Activated T-cell treated with anti-CD3 and anti-CD28 coated beads for 4 hours (primary cell): ENCODE data around the gene GPR107.

ENCODE experiments used
- DNase-seq: peaks from one replicate; pipeline ENCODE4 v3.0.0-alpha.2; 2020

Gene GPR107

GRCh38 chr9:130139251-130139650, 85.5 kb downstream of the GPR107 start:
- no peak for DNase-seq

- no peak for DNase-seq
These were observed 87.0 kb downstream of the GPR107 start for GRCh38 chr9:130140706-130141105.

- no peak for DNase-seq
These were observed 88.3 kb downstream of the GPR107 start for GRCh38 chr9:130142056-130142455.

GRCh38 chr9:130142641-130143040, 88.9 kb downstream of the GPR107 start:
- no peak for DNase-seq

GRCh38 chr9:130143279-130143893, 89.7 kb downstream of the GPR107 start:
- DNase-seq = no peak

- DNase-seq = no peak
These were observed 90.3 kb downstream of the GPR107 start for GRCh38 chr9:130143958-130144366.

- no peak for DNase-seq
These were observed 91.0 kb downstream of the GPR107 start for GRCh38 chr9:130144703-130145102.

- no peak for DNase-seq
These were observed 92.0 kb downstream of the GPR107 start for GRCh38 chr9:130145658-130146057.

GRCh38 chr9:130147198-130147597, 93.5 kb downstream of the GPR107 start:
- no peak for DNase-seq

GRCh38 chr9:130147910-130148309, 94.2 kb downstream of the GPR107 start:
- no peak for DNase-seq

- no peak for DNase-seq
These were observed 95.3 kb downstream of the GPR107 start for GRCh38 chr9:130149031-130149430.

- no peak for DNase-seq
These were observed 96.1 kb downstream of the GPR107 start for GRCh38 chr9:130149654-130150286.

GRCh38 chr9:130150779-130151382, 97.2 kb downstream of the GPR107 start:
- no peak for DNase-seq

GRCh38 chr9:130154816-130155215, 101.1 kb downstream of the GPR107 start:
- DNase-seq = no peak

GRCh38 chr9:130155647-130156046, 101.9 kb downstream of the GPR107 start:
- no peak for DNase-seq

- no peak for DNase-seq
These were observed 103.0 kb downstream of the GPR107 start for GRCh38 chr9:130156672-130157071.

- DNase-seq = no peak
These were observed 103.4 kb downstream of the GPR107 start for GRCh38 chr9:130157079-130157478.

GRCh38 chr9:130158001-130158400, 104.3 kb downstream of the GPR107 start:
- DNase-seq = no peak

GRCh38 chr9:130159057-130159456, 105.4 kb downstream of the GPR107 start:
- no peak for DNase-seq

- no peak for DNase-seq
These were observed 106.4 kb downstream of the GPR107 start for GRCh38 chr9:130159915-130160670.

- DNase-seq = no peak
These were observed 107.3 kb downstream of the GPR107 start for GRCh38 chr9:130160862-130161470.

GRCh38 chr9:130165579-130165978, 111.9 kb downstream of the GPR107 start:
- DNase-seq = no peak

GRCh38 chr9:130166399-130166798, 112.7 kb downstream of the GPR107 start:
- no peak for DNase-seq
